A673 (cell line): ENCODE data around the gene TBCD. TPM values are rescaled to one million over a fixed set of nuclear protein-coding genes. Genes with fewer than 3 reads are reported as not detected.

Experiments
- BruUV-seq: library from RNA; stranded (reverse); fragments of 400-500 nt; replicated peaks from 2 replicates; lab custom pipeline; 2021; lab: Mats Ljungman, UMichigan
- CTCF ChIA-PET: fragments of 300-600 bp; sonication (Branson Sonifier 250); formaldehyde crosslinking; loops from one replicate; lab custom pipeline; 2022; ENCODE audit warnings: antibody characterized with exemption; lab: Charles Lee
- POLR2A ChIA-PET: fragments of 300-600 bp; sonication (Branson Sonifier 250); formaldehyde crosslinking; loops from one replicate; lab custom pipeline; 2022; ENCODE audit warnings: antibody characterized with exemption; ENCODE audit not compliant: low non-redundant PET; lab: Charles Lee
- DNase-seq: peaks from one replicate; pipeline ENCODE4 v3.0.0-alpha.2; 2015; ENCODE audit warnings: low spot score
- H3K27ac ChIP-seq: fragments of 200-600 bp; sonication (generic); 2 replicates; pipeline ENCODE4 v1.5.1; 2016; ENCODE audit warnings: mixed run types, low read depth, mild to moderate bottlenecking, mixed read lengths, antibody characterized with exemption, low read length; ENCODE audit not compliant: poor library complexity, severe bottlenecking
- H3K27me3 ChIP-seq: fragments of 200-600 bp; sonication (generic); replicated peaks from 2 replicates; pipeline ENCODE4 v1.6.1; 2017; ENCODE audit warnings: mixed run types, low read depth, mild to moderate bottlenecking, mixed read lengths, antibody characterized with exemption, low read length; ENCODE audit not compliant: insufficient read depth, poor library complexity
- H3K36me3 ChIP-seq: fragments of 200-600 bp; sonication (generic); 2 replicates; pipeline ENCODE4 v1.6.1; 2016; ENCODE audit warnings: mixed run types, mild to moderate bottlenecking, mixed read lengths, antibody characterized with exemption, low read length; ENCODE audit not compliant: insufficient read depth, poor library complexity, severe bottlenecking
- H3K4me1 ChIP-seq: fragments of 200-600 bp; sonication (generic); 2 replicates; pipeline ENCODE4 v1.6.1; 2017; ENCODE audit warnings: mixed run types, mild to moderate bottlenecking, mixed read lengths, antibody characterized with exemption, low read length; ENCODE audit not compliant: insufficient read depth, poor library complexity, severe bottlenecking
- H3K4me3 ChIP-seq: fragments of 200-600 bp; sonication (generic); 2 replicates; pipeline ENCODE4 v1.5.1; 2016; ENCODE audit warnings: low read depth, mixed run types, mild to moderate bottlenecking, mixed read lengths, low read length; ENCODE audit not compliant: poor library complexity, severe bottlenecking
- H3K9me3 ChIP-seq: fragments of 200-600 bp; sonication (generic); 2 replicates; pipeline ENCODE4 v1.6.1; 2016; ENCODE audit warnings: mixed run types, low read depth, mild to moderate bottlenecking, mixed read lengths, antibody characterized with exemption, low read length; ENCODE audit not compliant: poor library complexity, severe bottlenecking
- CTCF ChIP-seq: fragments of 300-800, 200-600 bp; sonication (generic); conservative IDR thresholded peaks from 2 replicates; pipeline ENCODE4 v1.5.1; 2017; ENCODE audit warnings: low read depth, mild to moderate bottlenecking, antibody characterized with exemption, low read length, moderate library complexity, mixed read lengths
- EZH2 ChIP-seq: fragments of 200-600 bp; sonication (generic); IDR thresholded peaks from 2 replicates; pipeline ENCODE4 v1.6.1; 2017; ENCODE audit warnings: borderline replicate concordance, low read depth, mild to moderate bottlenecking, mixed read lengths, antibody characterized with exemption, low read length; ENCODE audit not compliant: poor library complexity, severe bottlenecking
- intact Hi-C: fragments of 100-400 bp; cut with micrococcal nuclease; formaldehyde crosslinking; loops from one replicate; pipeline ENCODE4 v1.10.0; 2022; ENCODE audit not compliant: unreplicated experiment
- total RNA-seq: library from RNA; stranded (reverse); gene quantifications from 2 replicates; pipeline ENCODE4 v1.2.3, GENCODE V29; 2021

Gene TBCD
- total RNA-seq, 1 experiment from 2014 or later, result 113 TPM

- no peak overlapping the region for H3K27ac ChIP-seq
- H3K36me3 ChIP-seq, result no peaks in the 10 kb centered on the region
- DNase-seq, result no peak
- H3K4me1 ChIP-seq, result no peaks in the 10 kb centered on the region
- no peak overlapping the region for H3K4me3 ChIP-seq
- H3K27me3 ChIP-seq, result no peaks in the 10 kb centered on the region
- H3K9me3 ChIP-seq, result no peaks in the 10 kb centered on the region
- intact Hi-C loops, result no loop called here
- ChIA-PET POLR2A (no interaction called here), CTCF (no interaction called here)
- TF ChIP-seq CTCF, result no peak
- no peak for TF ChIP-seq EZH2
- no TSS peak for BruUV-seq
Observed at GRCh38 chr17:82905130-82905529, 153.3 kb downstream of the TBCD start.

GRCh38 chr17:82907797-82908542 is 156.1 kb downstream of the TBCD start:
- intact Hi-C loops, result no loop called here
- POLR2A ChIA-PET, result no interaction called here
- no peaks in the 10 kb centered on the region for H3K9me3 ChIP-seq
- no peaks in the 10 kb centered on the region for H3K36me3 ChIP-seq
- TF ChIP-seq EZH2 (no peak), CTCF (no peak)
- H3K27ac ChIP-seq, result no peak overlapping the region
- no peaks in the 10 kb centered on the region for H3K27me3 ChIP-seq
- no peaks in the 10 kb centered on the region for H3K4me1 ChIP-seq
- DNase-seq, result no peak
- no peak overlapping the region for H3K4me3 ChIP-seq
- CTCF ChIA-PET, result no interaction called here
- no TSS peak for BruUV-seq

- TF ChIP-seq EZH2 (no peak), CTCF (no peak)
- no peaks in the 10 kb centered on the region for H3K27me3 ChIP-seq
- no peak overlapping the region for H3K27ac ChIP-seq
- ChIA-PET POLR2A (no interaction called here), CTCF (no interaction called here)
- no peaks in the 10 kb centered on the region for H3K36me3 ChIP-seq
- no peak for DNase-seq
- intact Hi-C loops, result no loop called here
- H3K9me3 ChIP-seq, result no peaks in the 10 kb centered on the region
- BruUV-seq, result no TSS peak
- no peaks in the 10 kb centered on the region for H3K4me1 ChIP-seq
- no peak overlapping the region for H3K4me3 ChIP-seq
Observed at GRCh38 chr17:82908543-82909160, 156.8 kb downstream of the TBCD start.
